ENCODE data around the gene APPBP2.
"Not testable (repeated sequence)": the region's sequence is repeated elsewhere in the genome, so short reads cannot be mapped to it uniquely, and the experiment has no call there.

The APPBP2 gene

DNA sequence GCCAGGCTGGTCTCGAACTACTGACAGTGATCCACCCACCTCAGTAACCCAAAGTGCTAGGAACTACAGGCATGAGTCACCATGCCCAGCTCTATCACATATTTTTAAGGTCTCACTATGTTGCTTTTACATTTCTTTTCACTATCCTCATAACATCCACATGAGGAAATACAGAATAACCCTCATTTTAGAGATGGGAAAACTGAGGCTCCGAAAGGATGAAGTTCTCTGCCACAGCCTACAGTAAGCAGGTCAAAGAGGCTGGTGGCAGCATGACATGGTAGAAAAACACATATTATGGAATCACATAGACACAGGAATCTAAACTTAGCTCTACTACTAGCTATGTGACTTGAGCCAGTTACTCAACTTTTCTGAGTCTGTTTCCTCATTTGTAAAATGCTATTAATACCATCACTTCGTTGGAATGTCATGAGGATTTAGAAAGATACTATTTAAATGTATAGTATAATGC, 32.2 kb downstream of the APPBP2 start:
- DNase-seq (ENCODE audit: low read depth in 2 of 2), result no peak

DNA sequence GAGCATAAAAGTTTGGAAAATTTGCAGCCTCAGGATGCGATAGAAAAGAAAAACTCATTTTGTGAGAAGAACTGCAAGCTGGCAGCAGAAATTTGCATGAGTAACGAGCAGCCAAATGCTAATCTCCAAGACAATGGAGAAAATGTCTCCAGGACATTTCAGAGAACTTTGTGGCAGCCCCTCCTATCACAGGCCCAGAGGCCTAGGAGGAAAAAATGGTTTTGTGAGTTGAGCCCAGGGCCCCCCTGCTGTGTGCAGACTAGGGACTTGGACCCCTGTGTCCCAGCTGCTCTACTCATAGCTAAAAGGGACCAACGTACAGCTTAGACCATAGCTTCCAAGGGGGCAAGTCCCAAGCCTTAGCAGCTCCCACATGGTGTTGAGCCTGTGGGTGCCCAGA, 34.3 kb downstream of the APPBP2 start:
- no peak for DNase-seq (ENCODE audit: low read depth in 2 of 2)

- DNase-seq (ENCODE audit: low read depth in 2 of 2), result not testable (repeated sequence)
Measured at GRCh38 chr17:60490594-60490993, 35.4 kb downstream of the APPBP2 start.

DNA sequence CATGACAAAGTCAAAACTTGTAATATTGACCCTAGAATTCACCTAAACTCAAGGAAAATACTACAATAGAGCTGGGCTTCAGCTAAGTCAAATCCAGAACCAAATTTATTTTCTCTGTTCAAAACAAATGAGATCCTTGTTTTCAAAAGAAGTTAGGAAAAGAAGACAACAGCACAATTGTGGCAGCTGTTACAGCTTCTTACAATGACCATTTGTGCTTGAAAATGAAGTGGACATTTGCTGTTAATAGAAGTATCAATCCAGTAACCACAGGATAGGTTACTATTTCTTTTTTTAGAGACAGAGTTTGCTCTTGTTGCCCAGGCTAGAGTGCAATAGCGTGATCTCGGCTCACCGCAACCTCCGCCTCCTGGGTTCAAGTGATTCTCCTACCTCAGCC, 44.4 kb downstream of the APPBP2 start:
- no peak for DNase-seq (ENCODE audit: low read depth in 2 of 2)

DNA sequence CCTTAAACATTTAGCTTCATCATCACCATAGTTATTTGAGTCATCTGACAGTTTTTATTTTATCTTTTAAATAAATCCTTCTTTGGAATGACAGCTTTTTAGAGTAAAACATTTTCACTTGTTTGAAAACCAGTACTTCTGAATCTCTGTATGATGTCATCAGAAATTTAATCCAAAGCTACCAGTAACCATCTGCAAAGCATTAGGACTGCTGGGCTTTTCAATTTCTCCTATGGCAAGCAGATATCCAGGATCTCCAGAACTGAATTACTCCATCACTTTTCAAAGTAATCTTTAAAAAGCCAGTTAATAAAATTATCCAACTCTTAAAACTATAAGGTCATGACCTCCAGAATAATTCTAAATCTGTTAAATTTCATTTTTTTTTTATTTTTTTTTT, 52.3 kb downstream of the APPBP2 start:
- DNase-seq (ENCODE audit: low read depth in 2 of 2), result no peak

- DNase-seq (ENCODE audit: low read depth in 2 of 2), result no peak
Measured at GRCh38 chr17:60472449-60472848, 53.6 kb downstream of the APPBP2 start.

DNA sequence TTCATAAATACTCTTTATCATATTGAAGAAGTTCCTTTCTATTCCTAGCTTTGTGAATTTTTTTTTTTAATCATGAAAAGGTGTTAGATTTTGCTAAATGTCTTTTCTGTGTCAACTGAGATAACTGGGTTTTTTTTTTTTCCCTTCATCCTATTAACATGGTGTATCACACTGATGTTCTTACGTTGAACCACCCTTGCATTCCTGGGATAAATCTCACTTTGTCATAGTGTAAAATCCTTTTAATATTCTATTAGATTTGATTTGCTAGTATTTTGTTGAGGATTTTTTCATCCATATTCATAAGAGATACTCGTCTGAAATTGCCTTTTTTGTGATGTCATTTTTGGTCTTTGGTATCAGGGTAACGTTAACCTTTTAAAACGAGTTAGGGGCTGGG, 54.6 kb downstream of the APPBP2 start:
- no peak for DNase-seq (ENCODE audit: low read depth in 2 of 2)

DNA sequence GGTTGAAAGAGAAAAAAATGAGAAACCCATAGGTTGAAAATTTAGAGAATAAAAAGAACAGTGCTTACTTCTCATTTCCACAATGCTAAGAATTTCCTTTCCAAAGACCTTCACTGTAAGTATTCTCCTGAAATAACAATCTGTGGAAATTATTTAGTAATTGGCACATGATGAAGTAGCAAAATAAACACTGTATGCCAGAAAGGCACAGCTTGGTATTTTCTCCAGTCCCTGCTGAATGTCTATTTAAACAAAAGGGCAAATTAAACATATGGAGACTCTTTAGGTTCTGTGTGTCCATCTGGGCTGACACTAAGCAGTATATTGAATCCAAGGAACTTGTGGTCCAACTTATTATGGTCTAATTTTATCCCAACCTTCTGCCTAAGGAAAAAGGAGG, 57.7 kb downstream of the APPBP2 start:
- DNase-seq (ENCODE audit: low read depth in 2 of 2), result no peak

- no peak for DNase-seq (ENCODE audit: low read depth in 2 of 2)
Measured at GRCh38 chr17:60464343-60464742, 61.7 kb downstream of the APPBP2 start.

- no peak for DNase-seq (ENCODE audit: low read depth in 2 of 2)
Measured at GRCh38 chr17:60463157-60463835, 62.7 kb downstream of the APPBP2 start.

DNA sequence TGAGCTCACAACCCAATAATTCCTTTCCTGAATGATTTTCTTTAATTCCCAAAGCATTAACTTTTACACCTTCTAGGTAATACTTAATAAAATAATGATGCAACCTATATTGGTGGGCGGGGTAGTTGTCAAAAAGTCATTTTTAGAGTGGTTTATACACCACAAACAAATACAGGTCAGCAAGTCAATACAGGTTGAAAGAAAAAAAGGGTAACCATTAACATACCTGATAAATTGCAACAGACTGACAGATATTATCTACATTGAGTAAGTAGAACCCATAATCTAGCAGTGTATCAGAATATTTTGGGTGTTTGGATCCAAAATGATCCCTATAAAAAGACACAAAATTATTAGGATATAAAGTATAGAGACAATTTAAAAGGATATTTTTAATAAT, 64.5 kb downstream of the APPBP2 start:
- DNase-seq (ENCODE audit: low read depth in 2 of 2), result no peak

- DNase-seq (ENCODE audit: low read depth in 2 of 2), result no peak
Measured at GRCh38 chr17:60457148-60457547, 68.9 kb downstream of the APPBP2 start.

DNA sequence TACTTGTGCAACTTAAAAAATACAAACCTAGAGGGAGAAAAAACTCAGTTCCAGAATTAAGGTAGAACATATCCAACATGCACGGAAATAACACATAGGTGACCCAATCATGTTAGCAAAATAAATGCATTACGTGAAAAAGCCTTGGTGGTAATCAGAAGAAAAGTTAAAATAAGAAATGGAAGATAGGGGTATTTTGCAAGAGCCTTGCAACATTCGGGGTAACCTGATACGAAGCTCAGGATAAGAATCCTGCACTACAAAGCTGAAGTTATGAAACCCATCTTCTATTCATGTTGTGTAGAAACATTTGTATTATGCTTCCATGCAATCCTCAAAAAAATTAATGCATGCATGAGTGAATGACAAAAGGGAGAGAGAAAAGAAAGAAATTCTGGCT, 70.7 kb downstream of the APPBP2 start:
- DNase-seq (ENCODE audit: low read depth in 2 of 2), result no peak

DNA sequence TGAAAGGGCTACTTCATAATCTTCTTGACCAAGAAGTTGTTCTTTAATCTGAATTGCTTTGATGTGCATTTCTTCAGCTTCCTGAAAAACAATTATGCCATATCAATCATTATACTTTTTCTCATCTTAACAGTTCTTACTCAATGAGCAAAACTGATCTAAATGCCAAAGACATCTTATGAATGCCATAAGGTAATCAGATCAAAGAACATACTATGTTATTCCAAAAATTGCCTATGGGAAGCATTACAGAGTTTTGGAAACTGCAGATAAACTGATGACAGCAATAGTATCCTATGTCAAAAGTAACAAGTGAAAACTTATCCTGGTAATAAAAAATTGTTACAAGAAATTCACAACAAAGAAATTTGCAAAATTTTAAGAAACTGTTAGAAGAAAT, 74.1 kb downstream of the APPBP2 start:
- no peak for DNase-seq (ENCODE audit: low read depth in 2 of 2)

- DNase-seq (ENCODE audit: low read depth in 2 of 2), result no peak
Measured at GRCh38 chr17:60451071-60451470, 75.0 kb downstream of the APPBP2 start.

DNA sequence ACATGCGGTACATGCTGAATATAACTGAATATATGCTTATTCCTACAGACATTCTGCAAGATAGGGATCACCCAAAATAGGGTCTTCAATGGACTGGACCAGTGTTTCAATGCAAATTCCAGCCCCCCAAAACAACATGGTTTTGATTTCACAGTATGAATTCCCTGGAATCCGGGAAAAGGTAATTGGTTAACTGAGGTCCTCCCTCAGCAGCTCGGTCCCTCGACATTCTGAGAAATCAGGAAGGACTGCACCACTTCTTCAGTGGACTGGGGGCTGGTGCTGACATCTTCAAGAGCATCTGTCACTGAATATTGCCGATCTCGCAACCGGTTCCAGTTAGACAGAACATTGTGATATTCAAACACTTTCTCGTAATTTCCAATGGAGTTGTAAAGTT, 78.7 kb downstream of the APPBP2 start:
- DNase-seq (ENCODE audit: low read depth in 2 of 2), result no peak

DNA sequence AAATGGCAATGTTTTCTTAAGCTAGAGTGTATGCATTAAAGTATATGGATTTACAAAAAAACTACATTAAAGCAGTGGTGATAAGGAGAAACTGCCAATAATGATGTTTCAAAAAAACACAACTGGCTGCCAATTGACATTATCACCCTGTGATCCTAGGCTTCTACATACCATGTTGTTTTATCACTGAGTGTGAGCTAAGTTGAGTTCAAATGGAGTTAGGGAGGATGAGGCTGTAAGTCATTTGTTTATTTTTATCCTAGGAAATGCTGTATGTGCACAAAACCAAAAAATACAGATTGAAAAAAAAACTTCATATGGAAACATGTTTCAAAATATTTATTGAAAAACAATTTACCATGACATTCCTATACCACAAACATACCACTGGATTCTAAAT, 80.9 kb downstream of the APPBP2 start:
- DNase-seq (ENCODE audit: low read depth in 2 of 2), result no peak

GRCh38 chr17:60443713-60444112, 82.3 kb downstream of the APPBP2 start:
- no peak for DNase-seq (ENCODE audit: low read depth in 2 of 2)

DNA sequence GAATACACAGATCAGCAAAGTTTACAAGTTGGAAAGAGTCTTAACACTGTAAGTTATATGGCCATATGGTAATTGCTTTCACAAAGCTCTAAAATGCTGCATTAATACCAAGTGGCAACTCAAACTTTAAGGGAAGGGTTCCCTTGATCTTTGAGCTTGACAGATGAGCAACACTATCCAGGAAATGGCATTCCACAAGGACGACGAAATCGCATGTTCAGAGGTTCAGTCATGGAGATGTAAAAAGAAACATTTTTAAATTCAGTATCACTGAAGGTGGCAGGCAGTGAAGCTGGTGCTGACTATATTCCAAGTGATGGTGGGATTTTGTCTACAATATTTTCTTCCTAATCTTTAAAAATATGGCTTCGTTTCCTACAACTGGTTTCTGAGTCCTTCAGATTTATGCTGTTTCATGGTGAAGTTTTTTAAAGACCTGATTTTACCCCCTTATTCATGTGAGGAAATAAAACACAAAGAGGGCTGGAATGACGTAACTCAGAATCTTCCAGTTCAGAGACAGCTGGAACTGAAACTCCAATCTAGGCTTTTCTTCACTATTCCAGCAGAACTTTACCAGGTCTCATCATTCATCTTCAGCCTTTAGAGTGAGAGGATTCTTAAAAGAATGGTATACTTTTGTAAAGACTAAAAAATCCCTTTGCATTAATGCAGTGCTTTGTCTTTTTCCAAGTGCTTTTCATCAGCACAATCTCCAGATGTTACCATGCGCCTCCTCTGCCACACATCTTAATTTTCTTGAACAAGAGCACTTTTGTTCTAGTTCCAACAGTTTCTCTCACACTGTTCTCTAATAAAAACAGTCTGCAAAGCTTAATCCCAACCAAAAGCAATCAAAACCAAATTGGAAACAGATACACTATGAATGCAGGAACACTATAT, 83.5 kb downstream of the APPBP2 start:
- DNase-seq (ENCODE audit: low read depth in 2 of 2), result no peak

DNA sequence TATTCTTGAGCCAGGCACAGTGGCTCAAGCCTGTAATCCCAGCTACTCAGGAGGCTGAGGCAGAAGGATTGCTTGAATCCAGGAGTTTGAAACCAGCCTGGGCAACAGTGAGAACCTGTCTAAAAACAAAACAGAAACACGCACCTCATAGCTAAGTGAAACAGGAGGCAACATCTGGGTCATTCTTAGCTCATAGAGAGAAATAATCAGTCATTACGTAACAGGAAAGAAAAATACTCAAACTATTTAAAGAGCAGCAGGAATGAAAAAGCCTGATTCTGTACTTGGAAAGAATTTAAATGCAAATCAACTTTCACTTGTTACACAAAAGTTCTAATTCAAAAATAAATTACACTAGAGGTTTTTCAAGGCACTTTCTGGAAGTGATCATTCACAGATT, 86.5 kb downstream of the APPBP2 start:
- DNase-seq (ENCODE audit: low read depth in 2 of 2), result no peak

- DNase-seq (ENCODE audit: low read depth in 2 of 2), result no peak
Measured at GRCh38 chr17:60436676-60437075, 89.4 kb downstream of the APPBP2 start.

GRCh38 chr17:60435244-60436167, 90.5 kb downstream of the APPBP2 start:
- DNase-seq (ENCODE audit: low read depth in 2 of 2), result peak in 1 of 2 donors; percentile 27
